Chondrocyte (in vitro differentiated cells): ENCODE results near the gene LYAR. TPM values are rescaled to one million over a fixed set of nuclear protein-coding genes. Genes with fewer than 3 reads are reported as not detected.

ENCODE experiments used
- DNase-seq: peaks from one replicate; pipeline ENCODE4 v3.0.0; 2021; ENCODE audit warnings: mixed read lengths, low spot score
- H3K27ac Mint-ChIP-seq: one replicate; pipeline ENCODE4 v1.8.0; 2021; ENCODE audit warnings: mild to moderate bottlenecking, moderate library complexity, mixed read lengths; ENCODE audit not compliant: unreplicated experiment
- H3K27me3 Mint-ChIP-seq: 2 replicates; pipeline ENCODE4 v1.8.0; 2021; ENCODE audit warnings: low read depth, mixed read lengths
- H3K36me3 Mint-ChIP-seq: 2 replicates; pipeline ENCODE4 v1.8.0; 2021; ENCODE audit warnings: low read depth, mixed read lengths
- H3K4me1 Mint-ChIP-seq: 2 replicates; pipeline ENCODE4 v1.8.0; 2021; ENCODE audit warnings: low read depth, mild to moderate bottlenecking, mixed read lengths
- H3K4me3 Mint-ChIP-seq: one replicate; pipeline ENCODE4 v1.8.0; 2021; ENCODE audit warnings: mild to moderate bottlenecking, moderate library complexity, mixed read lengths; ENCODE audit not compliant: unreplicated experiment
- H3K9me3 Mint-ChIP-seq: 2 replicates; pipeline ENCODE4 v1.8.0; 2021; ENCODE audit warnings: low read depth, mixed read lengths
- CTCF ChIP-seq: fragments of 200-600 bp; sonication (generic); IDR thresholded peaks from 2 replicates; pipeline ENCODE4 v1.5.0; 2021; ENCODE audit warnings: antibody characterized with exemption, mild to moderate bottlenecking, moderate library complexity
- long read RNA-seq: library from polyadenylated mRNA; stranded (forward); transcript quantifications from one replicate; pipeline ENCODE4 v2.0.0, GENCODE V29; 2021
- total RNA-seq: library from RNA; stranded (reverse); gene quantifications from 3 replicates; pipeline ENCODE4 v1.2.1, GENCODE V29; 2021

The LYAR gene, protein sequence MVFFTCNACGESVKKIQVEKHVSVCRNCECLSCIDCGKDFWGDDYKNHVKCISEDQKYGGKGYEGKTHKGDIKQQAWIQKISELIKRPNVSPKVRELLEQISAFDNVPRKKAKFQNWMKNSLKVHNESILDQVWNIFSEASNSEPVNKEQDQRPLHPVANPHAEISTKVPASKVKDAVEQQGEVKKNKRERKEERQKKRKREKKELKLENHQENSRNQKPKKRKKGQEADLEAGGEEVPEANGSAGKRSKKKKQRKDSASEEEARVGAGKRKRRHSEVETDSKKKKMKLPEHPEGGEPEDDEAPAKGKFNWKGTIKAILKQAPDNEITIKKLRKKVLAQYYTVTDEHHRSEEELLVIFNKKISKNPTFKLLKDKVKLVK
- total RNA-seq, result 6.3 to 9.5 TPM (median 6.6 TPM) in 3 replicates
- long read RNA-seq, partial matches to known transcripts, result 1 of 5 reads
- long read RNA-seq, other reads (novel, unspliced or antisense), result 0 of 5 reads

GRCh38 chr4:4289941-4290850 is at the start of gene LYAR, which contains the start of gene ZBTB49:
LYAR (minus strand) TSS chr4:4290154; CDS start chr4:4283742, 6,412 bp downstream.
ZBTB49 (plus strand) TSS chr4:4290251; CDS start chr4:4299946, 9,695 bp downstream.
- Mint-ChIP-seq H3K27ac (peak within 1 kb of the TSS; percentile 87), H3K36me3 (no peaks in the 10 kb centered on the region), H3K9me3 (no peaks in the 10 kb centered on the region), H3K27me3 (no peaks in the 10 kb centered on the region), H3K4me1 (peaks cover 28% of the 10 kb centered on the region), H3K4me3 (peak within 1 kb of the TSS; percentile 97)
- peak; percentile 17 for TF ChIP-seq CTCF
- DNase-seq, result peak; percentile 96

DNA sequence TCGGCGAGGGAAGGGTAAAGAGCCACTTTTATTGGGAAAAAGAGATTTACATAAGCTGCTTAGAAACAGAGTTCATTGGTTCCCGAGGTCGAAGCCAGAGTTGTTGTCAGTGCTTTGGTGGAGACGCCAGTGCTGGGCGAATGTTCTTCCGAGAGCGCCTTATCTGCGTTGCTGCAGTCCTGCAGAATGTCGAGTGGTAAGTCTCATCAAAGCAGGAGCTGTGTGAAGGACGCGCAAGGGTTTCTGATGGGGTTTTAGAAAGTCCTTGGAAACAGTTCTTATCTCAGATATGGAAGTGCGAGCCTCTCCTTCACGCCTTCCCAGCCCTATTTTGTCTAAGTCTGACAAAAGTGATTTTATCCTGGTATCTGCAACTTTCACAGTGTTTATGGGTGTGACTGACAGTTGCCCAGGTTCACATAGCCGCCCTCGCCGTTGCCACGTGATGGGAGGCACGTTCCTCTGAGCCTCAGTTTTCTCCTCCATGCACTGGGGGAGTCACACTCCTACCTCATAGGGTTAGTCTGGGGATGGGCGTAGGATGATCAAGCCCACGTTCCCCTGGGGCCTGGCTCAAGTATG is 49.6 kb upstream of the LYAR start:
- Mint-ChIP-seq H3K4me3 (no peak overlapping the region), H3K27me3 (peaks cover 24% of the 10 kb centered on the region), H3K36me3 (no peaks in the 10 kb centered on the region), H3K4me1 (peaks cover 2% of the 10 kb centered on the region), H3K27ac (no peak overlapping the region), H3K9me3 (no peaks in the 10 kb centered on the region)
- TF ChIP-seq CTCF, result no peak
- peak; percentile 19 for DNase-seq

DNA sequence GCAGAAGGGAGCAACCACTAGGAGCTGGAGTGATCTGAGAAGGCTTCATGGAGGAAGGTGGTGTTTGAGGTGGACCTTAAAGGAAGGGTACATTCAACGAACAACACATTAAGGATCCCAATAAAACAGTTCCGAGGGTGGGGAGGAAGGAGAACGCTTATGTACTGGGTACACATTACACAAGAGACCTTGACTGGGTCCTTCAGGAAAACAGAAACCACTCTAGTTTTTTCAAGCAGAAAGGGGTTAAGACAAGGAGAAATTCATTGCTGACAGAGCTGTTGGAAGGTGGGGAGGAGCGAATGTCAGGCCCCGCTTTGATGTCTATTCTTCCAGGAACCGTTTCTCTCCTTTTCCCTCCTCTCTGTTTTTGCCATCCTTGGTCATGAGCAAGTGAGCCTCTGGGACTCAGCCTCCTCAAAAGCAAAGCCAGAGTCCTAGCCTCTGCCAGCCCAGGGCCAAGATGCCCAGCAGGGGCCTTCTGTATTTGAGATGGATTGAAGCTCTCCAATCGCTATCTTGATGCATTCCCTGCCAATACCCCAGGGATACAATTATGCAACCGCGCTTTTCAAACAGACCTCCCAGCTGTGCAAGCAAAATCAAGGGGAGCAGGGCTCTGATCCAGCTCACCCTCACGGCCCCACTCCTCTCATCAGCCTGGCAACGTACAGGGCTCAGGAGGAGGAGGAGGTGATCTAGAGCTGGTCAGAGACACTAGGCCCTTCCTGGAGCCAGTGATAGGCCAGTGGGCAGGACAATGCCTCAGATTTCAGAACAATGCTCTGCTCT is 48.5 kb upstream of the LYAR start:
- no peak overlapping the region for H3K27ac Mint-ChIP-seq
- no peaks in the 10 kb centered on the region for H3K36me3 Mint-ChIP-seq
- H3K4me1 Mint-ChIP-seq, result peaks cover 4% of the 10 kb centered on the region
- no peaks in the 10 kb centered on the region for H3K9me3 Mint-ChIP-seq
- H3K27me3 Mint-ChIP-seq, result peaks cover 20% of the 10 kb centered on the region
- no peak for TF ChIP-seq CTCF
- no peak for DNase-seq
- no peak overlapping the region for H3K4me3 Mint-ChIP-seq

DNA sequence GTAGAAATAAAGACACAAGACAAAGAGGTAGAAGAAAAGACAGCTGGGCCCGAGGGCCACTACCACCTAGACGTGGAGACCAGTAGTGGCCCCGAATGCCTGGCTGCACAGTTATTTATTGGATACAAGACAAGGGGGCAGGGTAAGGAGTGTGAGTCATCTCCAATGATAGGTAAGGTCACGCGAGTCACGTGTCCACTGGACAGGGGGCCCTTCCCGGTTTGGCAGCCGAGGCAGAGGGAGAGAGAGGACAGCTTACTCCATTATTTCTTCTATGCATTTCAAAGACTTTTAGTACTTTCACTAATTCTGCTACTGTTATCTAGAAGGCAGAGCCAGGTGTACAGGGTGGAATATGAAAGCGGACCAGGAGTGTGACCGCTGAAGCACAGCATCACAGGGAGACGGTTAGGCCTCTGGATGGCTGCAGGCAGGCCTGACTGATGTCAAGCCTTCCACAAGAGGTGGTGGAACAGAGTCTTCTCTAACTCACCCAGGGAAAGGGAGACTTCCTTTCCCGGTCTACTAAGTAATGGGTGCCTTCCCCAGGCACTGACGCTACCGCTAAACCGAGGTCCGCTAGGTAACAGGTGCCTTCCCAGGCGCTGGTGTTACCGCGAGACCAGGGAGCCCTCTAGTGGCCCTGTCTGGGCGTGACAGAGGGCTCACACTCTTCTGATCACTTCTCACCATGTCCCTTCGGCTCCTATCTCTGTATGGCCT is 45.0 kb upstream of the LYAR start:
- no peaks in the 10 kb centered on the region for H3K36me3 Mint-ChIP-seq
- no peak overlapping the region for H3K4me3 Mint-ChIP-seq
- H3K27me3 Mint-ChIP-seq, result peaks cover 17% of the 10 kb centered on the region
- no peak overlapping the region for H3K27ac Mint-ChIP-seq
- peak; percentile 86 for TF ChIP-seq CTCF
- peaks cover 9% of the 10 kb centered on the region for H3K4me1 Mint-ChIP-seq
- peak; percentile 46 for DNase-seq
- peaks cover 3% of the 10 kb centered on the region for H3K9me3 Mint-ChIP-seq
